CD4-positive, alpha-beta T cell treated with Interleukin-12 subunit alpha and Interleukin-12 subunit beta, for 1 hour (primary cell): ENCODE measurements around the gene MFAP3L.
"Not testable (repeated sequence)": the region's sequence is repeated elsewhere in the genome, so short reads cannot be mapped to it uniquely, and the experiment has no call there.

Source experiments
- DNase-seq: peaks from one replicate; pipeline ENCODE4 v3.0.0-alpha.2; 2020

The MFAP3L gene

DNA sequence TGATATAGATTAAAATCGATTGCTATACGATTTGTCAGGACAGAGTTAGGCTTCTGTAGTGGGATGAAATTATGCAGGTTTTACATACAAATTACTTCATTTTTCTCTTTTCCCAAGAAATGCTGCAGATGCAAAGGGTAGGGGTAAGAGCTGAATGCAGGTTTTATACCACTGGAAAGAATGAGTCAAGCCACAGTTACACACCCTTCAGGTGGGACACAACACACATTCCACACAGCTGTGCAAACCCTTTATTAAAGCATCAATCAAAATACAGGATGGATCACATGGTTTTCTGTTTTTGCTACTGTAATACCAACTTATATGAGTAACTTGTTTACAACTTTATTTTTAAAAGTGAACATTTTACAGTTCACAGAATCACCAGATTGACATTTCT is 39.8 kb downstream of the MFAP3L start:
- DNase-seq = no peak

DNA sequence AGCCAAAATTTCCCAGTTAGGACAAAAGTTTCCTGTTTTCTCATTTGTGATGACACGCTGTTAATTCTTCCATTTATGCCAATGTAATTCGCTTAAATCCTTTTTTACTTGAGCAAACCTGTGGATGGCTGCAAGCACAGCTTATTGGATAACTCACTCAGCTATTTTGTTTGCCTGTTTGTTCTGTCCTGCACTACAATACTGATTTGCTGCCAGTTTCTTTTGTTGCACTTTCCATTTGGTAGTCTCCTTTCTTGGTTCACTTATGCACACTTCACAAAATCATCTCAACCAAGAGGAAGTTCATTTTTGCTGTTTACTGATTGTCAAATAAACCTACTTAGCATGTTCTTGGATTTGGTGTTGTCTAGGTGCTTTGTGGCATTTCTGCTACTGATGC is 40.3 kb downstream of the MFAP3L start:
- DNase-seq = no peak

DNA sequence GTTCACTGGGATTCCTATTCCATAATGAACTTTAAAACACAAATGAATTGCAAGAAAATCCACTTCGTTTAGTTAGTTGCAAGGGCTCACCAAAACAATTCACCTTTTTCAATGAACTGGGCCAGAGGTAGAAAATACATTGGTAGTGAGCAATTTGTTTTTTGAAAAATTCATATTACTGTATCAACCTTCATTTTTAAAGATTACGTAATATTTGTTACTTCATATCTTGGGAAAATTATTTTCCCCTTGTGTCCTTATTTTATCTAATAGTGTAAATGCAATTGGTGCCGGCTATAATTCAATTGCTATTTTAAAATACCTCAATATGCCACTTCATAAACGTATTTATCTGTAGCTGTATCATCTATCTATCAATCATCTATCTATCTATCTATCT is 41.5 kb downstream of the MFAP3L start:
- no peak for DNase-seq

DNA sequence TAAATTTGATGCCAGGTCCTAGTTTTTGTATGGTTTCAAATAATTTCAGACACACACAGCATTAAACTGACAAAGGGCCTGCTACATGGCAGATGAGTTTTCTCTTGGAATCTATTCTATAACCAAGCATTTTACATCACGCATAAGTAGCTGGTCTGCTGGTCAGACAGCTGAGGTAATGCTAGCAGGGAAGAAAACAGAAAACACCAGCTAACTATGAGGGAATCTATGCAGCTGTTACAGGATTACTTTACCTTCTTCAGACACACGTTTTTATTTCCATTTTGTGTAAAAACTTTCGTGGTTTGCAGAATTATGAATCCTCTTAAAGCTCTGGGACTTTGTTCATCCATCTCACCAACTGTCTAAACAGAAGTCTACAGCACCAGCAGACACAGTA is 42.0 kb downstream of the MFAP3L start:
- DNase-seq = no peak

- DNase-seq = no peak
These were observed 49.2 kb downstream of the MFAP3L start for GRCh38 chr4:169976951-169977350.

DNA sequence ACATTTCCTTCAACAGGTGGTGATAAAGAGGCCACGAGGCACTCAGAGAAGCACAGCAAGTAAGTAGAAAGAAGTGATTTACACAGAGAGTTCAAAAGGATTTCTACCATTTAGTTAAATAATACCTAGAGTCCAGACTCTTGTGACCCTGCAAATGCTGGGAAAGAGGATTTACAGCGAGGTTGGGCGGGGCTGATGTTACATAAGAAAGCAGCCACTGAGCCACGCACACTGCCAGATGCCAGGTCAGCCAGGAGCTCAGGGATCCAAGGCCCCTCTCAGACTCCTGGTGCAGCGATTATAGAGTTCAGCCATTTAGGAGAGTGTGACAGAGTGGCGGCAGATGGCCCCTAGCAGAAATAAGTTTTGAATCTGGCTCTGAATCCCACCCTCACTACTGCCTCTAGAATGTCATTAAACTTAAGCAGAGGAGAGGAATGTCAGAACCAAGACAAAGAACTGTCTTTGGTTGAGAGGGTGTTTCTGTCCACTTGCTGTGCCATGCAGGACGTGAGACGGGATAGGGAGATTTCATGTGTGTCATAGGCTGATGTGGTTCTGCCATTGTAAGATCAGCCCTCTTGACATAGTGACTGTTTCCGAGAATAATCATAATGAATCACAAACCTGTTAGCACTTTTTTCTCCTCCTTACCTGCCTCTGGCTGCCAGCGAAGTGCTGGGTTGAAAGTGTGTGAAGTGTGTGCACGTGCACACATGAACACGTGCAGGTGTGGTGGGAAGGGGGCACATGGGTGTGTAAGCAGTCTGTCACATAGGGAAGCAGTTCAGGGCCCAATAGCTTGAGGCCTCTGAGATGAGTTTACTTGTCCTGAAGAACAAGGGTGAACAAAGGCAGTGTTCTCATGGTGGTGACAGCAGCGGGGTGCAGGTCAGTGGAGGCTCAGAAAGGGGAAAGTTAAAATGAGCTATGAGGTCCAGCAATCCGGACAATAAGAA is 50.1 kb downstream of the MFAP3L start:
- DNase-seq = no peak

- no peak for DNase-seq
These were observed 50.9 kb downstream of the MFAP3L start for GRCh38 chr4:169975131-169975837.

- DNase-seq = no peak
These were observed 54.7 kb downstream of the MFAP3L start for GRCh38 chr4:169971456-169972015.

DNA sequence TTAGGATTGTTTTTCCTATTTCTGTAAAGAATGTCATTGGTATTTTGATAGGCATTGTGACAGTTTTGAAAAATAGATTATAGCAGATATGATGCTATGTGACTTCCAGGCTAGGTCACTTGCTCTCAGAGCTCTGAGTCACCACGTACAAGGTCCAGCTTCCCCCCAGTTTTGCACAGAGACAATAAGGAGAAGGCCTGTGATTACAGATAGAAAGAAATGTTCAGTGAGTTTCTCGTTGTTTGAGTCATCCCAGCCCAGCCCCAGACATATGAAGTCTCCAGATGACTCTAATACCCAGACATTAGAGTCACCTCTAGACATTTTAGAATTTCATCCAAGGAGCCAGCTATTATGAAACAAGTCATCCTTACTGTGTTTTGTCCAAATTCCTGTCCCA is 57.2 kb downstream of the MFAP3L start:
- no peak for DNase-seq

- DNase-seq = no peak
These were observed 62.2 kb downstream of the MFAP3L start for GRCh38 chr4:169963998-169964397.

DNA sequence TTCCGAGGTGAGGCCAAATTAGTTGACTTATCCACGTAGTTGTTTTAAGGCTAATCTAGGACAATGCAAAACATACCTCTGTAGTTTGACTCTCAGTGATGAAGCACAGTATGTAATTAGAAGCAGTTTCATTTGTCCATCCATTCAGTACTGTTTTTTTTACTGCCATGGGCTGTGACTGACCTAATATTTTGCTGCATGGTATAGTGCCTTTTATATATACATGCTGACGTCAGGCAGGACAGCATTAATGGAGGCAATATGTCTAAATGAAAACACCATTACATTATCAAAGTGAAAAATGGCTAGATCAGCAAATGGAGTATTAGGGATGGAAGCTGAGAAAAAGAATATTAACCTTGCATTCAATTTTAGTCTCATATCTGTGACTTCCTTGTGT is 66.9 kb downstream of the MFAP3L start:
- no peak for DNase-seq

- DNase-seq = no peak
These were observed 67.6 kb downstream of the MFAP3L start for GRCh38 chr4:169958629-169959028.

- no peak for DNase-seq
These were observed 68.4 kb downstream of the MFAP3L start for GRCh38 chr4:169957785-169958184.

- DNase-seq = no peak
These were observed 69.9 kb downstream of the MFAP3L start for GRCh38 chr4:169956091-169956843.

DNA sequence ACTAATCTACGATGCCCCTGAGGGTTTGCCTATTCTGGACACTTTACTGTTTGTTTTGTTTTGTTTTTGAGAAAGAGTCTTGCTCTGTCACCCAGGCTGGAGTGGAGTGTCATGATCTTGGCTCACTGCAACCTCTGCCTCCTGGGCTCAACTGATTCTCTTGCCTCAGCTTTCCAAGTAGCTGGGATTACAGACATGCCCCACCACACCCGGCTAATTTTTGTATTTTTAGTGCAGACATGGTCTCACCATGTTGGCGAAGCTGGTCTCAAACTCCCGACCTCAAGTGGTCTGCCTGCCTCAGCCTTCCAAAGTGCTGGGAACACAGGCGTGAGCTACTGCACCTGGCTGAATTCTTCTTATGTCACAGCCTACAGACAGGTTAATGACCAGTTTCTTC is 70.7 kb downstream of the MFAP3L start:
- no peak for DNase-seq

DNA sequence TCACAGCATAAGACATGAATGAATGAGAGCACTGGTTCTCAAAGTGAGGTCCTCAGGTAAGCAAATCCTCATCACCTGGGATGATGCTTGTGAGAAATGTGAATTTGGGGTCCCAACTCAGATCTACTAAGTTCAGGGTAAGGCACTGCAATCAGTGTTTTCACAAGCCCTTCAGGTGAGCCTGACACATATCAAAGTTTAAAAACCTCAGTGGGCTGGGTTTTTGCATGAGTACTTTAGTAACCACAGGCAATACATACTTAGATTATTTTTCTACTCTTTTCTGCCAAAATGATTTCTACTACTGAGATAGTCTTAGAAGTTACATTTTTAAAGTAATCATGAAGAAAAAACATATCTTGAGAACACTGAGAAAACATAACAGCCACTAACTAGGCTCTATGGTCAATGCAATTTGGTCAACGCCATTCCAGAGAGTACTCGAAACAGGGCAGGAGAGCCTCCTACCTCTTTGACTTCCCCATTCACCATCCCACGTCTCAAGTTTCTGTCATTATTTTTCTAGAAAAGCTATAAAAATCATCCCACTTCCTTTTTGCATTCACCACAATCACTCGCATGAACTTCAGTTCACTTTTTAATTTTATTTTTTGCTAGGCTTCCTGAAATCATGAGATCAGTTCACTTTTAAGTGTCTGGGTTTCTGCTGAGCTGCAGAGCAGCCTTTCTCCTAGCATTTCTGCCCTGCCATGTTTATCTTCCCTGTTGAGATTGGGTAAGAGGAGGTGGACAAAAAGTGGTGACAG is 73.8 kb downstream of the MFAP3L start:
- no peak for DNase-seq

GRCh38 chr4:169948271-169948670 is 77.9 kb downstream of the MFAP3L start:
- DNase-seq = no peak

DNA sequence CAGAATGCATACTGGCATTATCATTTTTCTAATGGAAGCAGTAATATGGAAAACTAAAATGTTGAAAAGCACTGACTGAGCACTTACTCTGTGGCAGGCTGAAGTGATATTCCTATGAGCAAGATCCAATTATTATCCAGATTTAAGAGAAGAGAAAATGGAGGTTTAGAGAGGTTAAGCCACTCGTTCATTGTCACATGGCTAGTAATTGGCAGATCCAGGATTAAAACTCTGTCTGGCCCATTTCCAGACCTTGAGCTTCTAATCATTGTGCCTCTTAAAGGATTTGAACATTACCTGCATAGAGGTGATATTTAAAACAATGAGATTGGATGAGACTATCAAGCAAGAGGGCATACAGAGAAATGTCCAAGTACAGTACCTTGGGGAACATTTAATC is 80.6 kb downstream of the MFAP3L start:
- no peak for DNase-seq

DNA sequence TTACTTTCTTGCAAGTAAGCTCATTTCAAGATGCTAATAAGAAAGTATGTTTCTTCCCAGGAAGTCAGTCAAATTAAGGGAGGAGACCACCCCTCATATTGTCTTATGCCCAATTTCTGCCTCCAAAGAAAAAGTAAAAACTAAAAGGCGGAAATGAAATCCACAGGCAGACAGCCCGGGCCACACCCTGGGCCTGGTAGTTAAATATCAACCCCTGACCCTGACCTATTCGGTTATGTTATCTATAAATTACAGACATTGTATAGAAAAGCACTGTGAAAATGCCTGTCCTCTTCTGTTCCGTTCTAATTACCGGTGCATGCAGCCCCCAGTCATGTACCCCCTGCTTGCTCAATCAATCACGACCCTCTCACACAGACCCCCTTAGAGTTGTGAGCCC is 82.6 kb downstream of the MFAP3L start:
- DNase-seq = not testable (repeated sequence)

- DNase-seq = no peak
These were observed 85.1 kb downstream of the MFAP3L start for GRCh38 chr4:169941141-169941540.

GRCh38 chr4:169940460-169940859 is 85.7 kb downstream of the MFAP3L start:
- DNase-seq = no peak
